CD4-positive, alpha-beta T cell (primary cell): ENCODE measurements around the gene PXT1. TPM values are rescaled to one million over a fixed set of nuclear protein-coding genes. Genes with fewer than 3 reads are reported as not detected.

Experiments
- ATAC-seq: fragments of 200-7000 bp; cut with Tn5 transposase; one replicate; pipeline ENCODE4 v1.10.0; 2022; ENCODE audit warnings: mild to moderate bottlenecking; ENCODE audit not compliant: poor library complexity
- CTCF ChIA-PET: fragments of 350-600 bp; sonication (Branson Sonifier 250); formaldehyde crosslinking; loops from one replicate; lab custom pipeline; 2021; ENCODE audit warnings: antibody characterized with exemption, inconsistent platforms; lab: Charles Lee
- POLR2A ChIA-PET: fragments of 350-600 bp; sonication (Branson Sonifier 250); formaldehyde crosslinking; loops from one replicate; lab custom pipeline; 2021; ENCODE audit warnings: antibody characterized with exemption, inconsistent platforms; lab: Charles Lee
- DNase-seq, 14 experiments: peaks; one replicate each; pipeline ENCODE4 v3.0.0-alpha.2; 2013 to 2020; ENCODE audit warnings: mixed read lengths in 2 of 14
- H3K27ac ChIP-seq, 2 donors: one replicate each; pipeline versions ENCODE4 v1.5.1 to v1.7.0; 2013; ENCODE audit warnings: low read length in 2 of 2, low read depth in 1 of 2, mild to moderate bottlenecking in 1 of 2
- H3K27me3 ChIP-seq, 2 experiments: 1 replicate in 1 of 2; 2 replicates in 1 of 2; pipeline versions ENCODE4 v1.6.1 to v1.7.0; 2013; ENCODE audit warnings: low read length in 2 of 2, control low read depth in 1 of 2, mild to moderate bottlenecking in 1 of 2, moderate library complexity in 1 of 2; ENCODE audit not compliant: insufficient read depth in 2 of 2, control insufficient read depth in 1 of 2
- H3K36me3 ChIP-seq: one replicate; pipeline ENCODE4 v1.6.1; 2013; ENCODE audit warnings: low read length, control low read depth; ENCODE audit not compliant: insufficient read depth
- H3K4me1 ChIP-seq: one replicate; pipeline ENCODE4 v1.6.1; 2013; ENCODE audit warnings: low read length, control low read depth; ENCODE audit not compliant: insufficient read depth
- H3K4me3 ChIP-seq: one replicate; pipeline ENCODE4 v1.5.1; 2013; ENCODE audit warnings: mild to moderate bottlenecking, low read length, moderate library complexity
- H3K9me3 ChIP-seq, 2 experiments: 1 replicate in 1 of 2; 2 replicates in 1 of 2; pipeline versions ENCODE4 v1.6.1 to v1.7.0; 2013; ENCODE audit warnings: low read length in 2 of 2, mild to moderate bottlenecking in 2 of 2, control low read depth in 1 of 2, moderate library complexity in 1 of 2; ENCODE audit not compliant: control insufficient read depth in 1 of 2, insufficient read depth in 1 of 2
- H3K27ac Mint-ChIP-seq: one replicate; pipeline ENCODE4 v1.8.0; 2020; ENCODE audit warnings: mixed read lengths
- H3K27me3 Mint-ChIP-seq: one replicate; pipeline ENCODE4 v1.8.0; 2021; ENCODE audit warnings: mixed read lengths
- H3K36me3 Mint-ChIP-seq: one replicate; pipeline ENCODE4 v1.8.0; 2021; ENCODE audit warnings: low read depth, mixed read lengths
- H3K4me1 Mint-ChIP-seq: one replicate; pipeline ENCODE4 v1.8.0; 2021; ENCODE audit warnings: low read depth, mixed read lengths
- H3K4me3 Mint-ChIP-seq: one replicate; pipeline ENCODE4 v1.8.0; 2020; ENCODE audit warnings: mild to moderate bottlenecking, mixed read lengths
- H3K9me3 Mint-ChIP-seq: one replicate; pipeline ENCODE4 v1.8.0; 2020; ENCODE audit warnings: mixed read lengths
- CTCF ChIP-seq: fragments of 200-600 bp; IDR thresholded peaks from one replicate; pipeline ENCODE4 v1.8.0; 2022; ENCODE audit warnings: antibody characterized with exemption, mild to moderate bottlenecking
- intact Hi-C, 2 experiments: fragments of 100-400 bp; cut with DNase I in 1 of 2; cut with micrococcal nuclease in 1 of 2; formaldehyde crosslinking; loops; one replicate each; pipeline versions ENCODE4 v1.15.1 to v1.9.0; 2023 to 2025; cut with DNase I, micrococcal nuclease
- total RNA-seq, 174 experiments: library from RNA in 2 of 174; stranded (reverse) in 2 of 174; gene quantifications; one replicate each; pipeline ENCODE4 v1.2.3 and lab custom pipeline; 2021 to 2026

PXT1 gene
- total RNA-seq, 2 experiments from 2014 or later: 0.55 to 0.59 TPM

- no peak for TF ChIP-seq CTCF
- Mint-ChIP-seq H3K36me3 (peaks cover 68% of the 10 kb centered on the region), H3K27ac (no peak overlapping the region), H3K27me3 (no peaks in the 10 kb centered on the region), H3K4me1 (peaks cover 18% of the 10 kb centered on the region), H3K9me3 (no peaks in the 10 kb centered on the region), H3K4me3 (no peak overlapping the region)
- ChIA-PET POLR2A (interaction anchor here (0.9 to 2.4 kb wide), 5 partner anchors 10 to 117 kb away, joined by 3 to 12 read pairs (median 3); no protein-coding TSS in a partner anchor), CTCF (no interaction called here)
- intact Hi-C loops: no loop called here
- no peak overlapping the region for H3K27ac ChIP-seq
- peaks cover 44% of the 10 kb centered on the region for H3K36me3 ChIP-seq
- H3K9me3 ChIP-seq: no peaks in the 10 kb centered on the region
- ATAC-seq: no peak
- no peak overlapping the region for H3K4me3 ChIP-seq
- no peaks in the 10 kb centered on the region for H3K27me3 ChIP-seq
- H3K4me1 ChIP-seq: no peaks in the 10 kb centered on the region
- no peak for DNase-seq
These were observed 35.4 kb upstream of the PXT1 start for GRCh38 chr6:36478051-36478526.

GRCh38 chr6:36469946-36470345 is 27.3 kb upstream of the PXT1 start:
- no peaks in the 10 kb centered on the region for H3K27me3 Mint-ChIP-seq
- H3K27ac Mint-ChIP-seq: peak overlapping the region; percentile 25
- Histone ChIP-seq H3K4me1 (no peaks in the 10 kb centered on the region), H3K27ac (no peak overlapping the region), H3K4me3 (no peak overlapping the region), H3K27me3 (no peaks in the 10 kb centered on the region), H3K36me3 (peaks cover 33% of the 10 kb centered on the region), H3K9me3 (peaks cover 0 to 6% of the 10 kb centered on the region in 2 experiments)
- ChIA-PET CTCF (interaction anchor here (0.6 kb wide), 1 partner anchor 17 kb away, joined by 3 read pairs; no protein-coding TSS in a partner anchor), POLR2A (interaction anchor here (0.6 to 1.2 kb wide), 2 partner anchors 10 to 69 kb away, joined by 3 read pairs; no protein-coding TSS in a partner anchor)
- TF ChIP-seq CTCF: no peak
- no peak for ATAC-seq
- H3K4me3 Mint-ChIP-seq: no peak overlapping the region
- intact Hi-C loops: no loop called here
- H3K4me1 Mint-ChIP-seq: peaks cover 13% of the 10 kb centered on the region
- no peaks in the 10 kb centered on the region for H3K9me3 Mint-ChIP-seq
- peaks cover 54% of the 10 kb centered on the region for H3K36me3 Mint-ChIP-seq
- DNase-seq: no peak

- peaks cover 0 to 6% of the 10 kb centered on the region in 2 experiments for H3K9me3 ChIP-seq
- H3K27ac ChIP-seq: no peak overlapping the region
- intact Hi-C loops: no loop called here
- Mint-ChIP-seq H3K36me3 (peaks cover 47% of the 10 kb centered on the region), H3K9me3 (no peaks in the 10 kb centered on the region), H3K27ac (peak overlapping the region; percentile 25), H3K4me1 (peaks cover 20% of the 10 kb centered on the region), H3K4me3 (no peak overlapping the region), H3K27me3 (no peaks in the 10 kb centered on the region)
- H3K36me3 ChIP-seq: peaks cover 25% of the 10 kb centered on the region
- ATAC-seq (no peak), DNase-seq (no peak)
- H3K4me1 ChIP-seq: no peaks in the 10 kb centered on the region
- TF ChIP-seq CTCF: no peak
- POLR2A ChIA-PET: interaction anchor here (1.2 kb wide), 2 partner anchors 9 to 14 kb away, joined by 3 to 5 read pairs; no protein-coding TSS in a partner anchor
- H3K27me3 ChIP-seq: no peaks in the 10 kb centered on the region
- H3K4me3 ChIP-seq: no peak overlapping the region
- CTCF ChIA-PET: no interaction called here
These were observed 26.6 kb upstream of the PXT1 start for GRCh38 chr6:36469148-36469661.
